ENCODE measurements around the gene SGPP2. TPM values are rescaled to one million over a fixed set of nuclear protein-coding genes. Genes with fewer than 3 reads are reported as not detected.

SGPP2 gene
- total and polyA plus RNA-seq, 2 donors (not counting 3 experiments of a cell fraction or from before 2014, with no cell fraction given): not detected

DNA sequence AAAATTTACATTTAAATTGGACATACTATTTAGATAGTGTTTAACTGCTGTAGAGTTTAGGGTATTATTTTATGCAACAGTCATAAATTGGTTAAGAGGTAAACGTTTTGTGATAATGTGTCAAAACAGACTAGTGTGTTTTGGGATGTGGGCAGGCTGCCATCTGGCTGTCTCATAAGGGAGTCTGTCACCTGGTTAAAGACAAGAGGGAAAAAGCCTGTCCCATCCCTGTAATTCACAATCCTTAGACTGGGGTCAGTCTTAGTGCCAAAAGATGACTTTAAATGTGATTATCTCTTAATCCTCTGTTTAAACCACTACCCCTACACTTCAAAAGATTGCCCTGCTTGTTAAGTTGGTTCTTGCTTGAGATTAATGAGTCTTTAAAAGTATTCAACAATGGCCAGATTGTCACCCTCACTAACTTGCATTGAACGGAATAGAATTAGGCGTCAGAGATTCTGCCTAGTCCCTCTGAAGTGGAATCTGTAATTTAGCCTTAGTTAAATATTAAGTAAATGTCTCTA lies 59.2 kb downstream of the SGPP2 start:
- ChIA-PET CTCF (interaction anchor here (0.8 to 3.7 kb wide), 3 partner anchors 65 to 166 kb away, joined by 3 to 36 read pairs (median 3); no protein-coding TSS in a partner anchor), POLR2A (no interaction called here)
- TF ChIP-seq JUN (IDR thresholded peaks at IDR 0.05; ENCODE audit: borderline replicate concordance, insufficient read depth, insufficient read length, low read depth): no peak
- no peak for TF ChIP-seq POLR2AphosphoS5 (IDR thresholded peaks at IDR 0.05; ENCODE audit: insufficient read depth, low read depth, low read length)
- no peak for TF ChIP-seq POLR2A (IDR thresholded peaks at IDR 0.05; ENCODE audit: low read depth, low read length)
- TF ChIP-seq MYC (IDR thresholded peaks at IDR 0.05; ENCODE audit: low read depth, low read length): no peak
- no peak for TF ChIP-seq FOS (IDR thresholded peaks at IDR 0.05; ENCODE audit: borderline replicate concordance, insufficient read depth, low read length)
- no peak for TF ChIP-seq EZH2 (IDR thresholded peaks at IDR 0.05; ENCODE audit: borderline replicate concordance, low read depth, low read length, severe bottlenecking)
- TF ChIP-seq, protein P1, sequence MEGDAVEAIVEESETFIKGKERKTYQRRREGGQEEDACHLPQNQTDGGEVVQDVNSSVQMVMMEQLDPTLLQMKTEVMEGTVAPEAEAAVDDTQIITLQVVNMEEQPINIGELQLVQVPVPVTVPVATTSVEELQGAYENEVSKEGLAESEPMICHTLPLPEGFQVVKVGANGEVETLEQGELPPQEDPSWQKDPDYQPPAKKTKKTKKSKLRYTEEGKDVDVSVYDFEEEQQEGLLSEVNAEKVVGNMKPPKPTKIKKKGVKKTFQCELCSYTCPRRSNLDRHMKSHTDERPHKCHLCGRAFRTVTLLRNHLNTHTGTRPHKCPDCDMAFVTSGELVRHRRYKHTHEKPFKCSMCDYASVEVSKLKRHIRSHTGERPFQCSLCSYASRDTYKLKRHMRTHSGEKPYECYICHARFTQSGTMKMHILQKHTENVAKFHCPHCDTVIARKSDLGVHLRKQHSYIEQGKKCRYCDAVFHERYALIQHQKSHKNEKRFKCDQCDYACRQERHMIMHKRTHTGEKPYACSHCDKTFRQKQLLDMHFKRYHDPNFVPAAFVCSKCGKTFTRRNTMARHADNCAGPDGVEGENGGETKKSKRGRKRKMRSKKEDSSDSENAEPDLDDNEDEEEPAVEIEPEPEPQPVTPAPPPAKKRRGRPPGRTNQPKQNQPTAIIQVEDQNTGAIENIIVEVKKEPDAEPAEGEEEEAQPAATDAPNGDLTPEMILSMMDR (IDR thresholded peaks at IDR 0.05; ENCODE audit: extremely low read depth in 1 of 2, insufficient read depth in 1 of 2, low read depth in 1 of 2, low read length in 2 of 2): no peak
- no peak for TF ChIP-seq GATA2 (IDR thresholded peaks at IDR 0.05; ENCODE audit: insufficient read depth, insufficient read length, low read depth, low read length)
- TF ChIP-seq, protein P2, sequence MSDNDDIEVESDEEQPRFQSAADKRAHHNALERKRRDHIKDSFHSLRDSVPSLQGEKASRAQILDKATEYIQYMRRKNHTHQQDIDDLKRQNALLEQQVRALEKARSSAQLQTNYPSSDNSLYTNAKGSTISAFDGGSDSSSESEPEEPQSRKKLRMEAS (IDR thresholded peaks at IDR 0.05; ENCODE audit: insufficient read depth, insufficient read length): no peak
- no peaks in the 10 kb centered on the region for H3K9me3 ChIP-seq (replicated peaks; ENCODE audit: control insufficient read depth, insufficient read depth, low read length)
- no peaks in the 10 kb centered on the region for H3K36me3 ChIP-seq (ENCODE audit: control insufficient read depth in 2 of 2, extremely low read depth in 1 of 2, insufficient read depth in 2 of 2, low read length in 2 of 2)
- no peak overlapping the region for H3K4me3 ChIP-seq (replicated peaks in 1 of 3; ENCODE audit: insufficient read depth in 1 of 3, low read depth in 1 of 3, low read length in 3 of 3)
- no peak overlapping the region for H3K27ac ChIP-seq (ENCODE audit: insufficient read depth, low read depth, low read length)
- H3K9ac ChIP-seq (replicated peaks; ENCODE audit: extremely low read depth, insufficient read depth, low read length): no peak overlapping the region
- BruUV-seq (replicated peaks): no TSS peak
- no peaks in the 10 kb centered on the region for H3K4me1 ChIP-seq (ENCODE audit: control insufficient read depth, extremely low read depth, insufficient read depth, low read length)
- H3K79me2 ChIP-seq (ENCODE audit: control insufficient read depth, insufficient read depth, low read length): no peaks in the 10 kb centered on the region
- dilution Hi-C loops (cut with MboI; ENCODE audit: extremely low pct_ligation_motif_present, low sequenced_read_pairs) (no loop called here), intact Hi-C loops (cut with micrococcal nuclease) (loop anchor here (1.0 kb wide), 1 partner anchor 426 kb away; no protein-coding TSS in a partner anchor)
- no peaks in the 10 kb centered on the region for H3K9me1 ChIP-seq (replicated peaks; ENCODE audit: control insufficient read depth, extremely low read depth, insufficient read depth, low read length)
- no peak overlapping the region for H3K4me2 ChIP-seq (ENCODE audit: insufficient read depth, low read length)
- FAIRE-seq: no peak
- peaks cover 2% of the 10 kb centered on the region in 2 experiments for H3K27me3 ChIP-seq (ENCODE audit: control insufficient read depth in 2 of 2, insufficient read depth in 2 of 2, low read length in 2 of 2)
- no peak overlapping the region for H2AFZ ChIP-seq (ENCODE audit: low read depth, low read length)
- no peaks in the 10 kb centered on the region for H4K20me1 ChIP-seq (replicated peaks; ENCODE audit: control insufficient read depth, extremely low read depth, insufficient read depth, low read length)
- no peak for DNase-seq (ENCODE audit: low read depth, low spot score)
